ENCODE data around the gene RACGAP1. TPM values are rescaled to one million over a fixed set of nuclear protein-coding genes. Genes with fewer than 3 reads are reported as not detected.

RACGAP1 gene
- total RNA-seq, 1 donor from 2014 or later, result 42.1 TPM

- TF ChIP-seq, protein P1, sequence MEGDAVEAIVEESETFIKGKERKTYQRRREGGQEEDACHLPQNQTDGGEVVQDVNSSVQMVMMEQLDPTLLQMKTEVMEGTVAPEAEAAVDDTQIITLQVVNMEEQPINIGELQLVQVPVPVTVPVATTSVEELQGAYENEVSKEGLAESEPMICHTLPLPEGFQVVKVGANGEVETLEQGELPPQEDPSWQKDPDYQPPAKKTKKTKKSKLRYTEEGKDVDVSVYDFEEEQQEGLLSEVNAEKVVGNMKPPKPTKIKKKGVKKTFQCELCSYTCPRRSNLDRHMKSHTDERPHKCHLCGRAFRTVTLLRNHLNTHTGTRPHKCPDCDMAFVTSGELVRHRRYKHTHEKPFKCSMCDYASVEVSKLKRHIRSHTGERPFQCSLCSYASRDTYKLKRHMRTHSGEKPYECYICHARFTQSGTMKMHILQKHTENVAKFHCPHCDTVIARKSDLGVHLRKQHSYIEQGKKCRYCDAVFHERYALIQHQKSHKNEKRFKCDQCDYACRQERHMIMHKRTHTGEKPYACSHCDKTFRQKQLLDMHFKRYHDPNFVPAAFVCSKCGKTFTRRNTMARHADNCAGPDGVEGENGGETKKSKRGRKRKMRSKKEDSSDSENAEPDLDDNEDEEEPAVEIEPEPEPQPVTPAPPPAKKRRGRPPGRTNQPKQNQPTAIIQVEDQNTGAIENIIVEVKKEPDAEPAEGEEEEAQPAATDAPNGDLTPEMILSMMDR (IDR thresholded peaks at IDR 0.05; ENCODE audit: unreplicated experiment), result no peak
- no peaks in the 10 kb centered on the region for H3K36me3 Mint-ChIP-seq (ENCODE audit: insufficient read depth)
- peaks cover 8% of the 10 kb centered on the region for H3K27me3 Mint-ChIP-seq
- DNase-seq (ENCODE audit: low spot score, unreplicated experiment), result no peak
- H3K4me3 Mint-ChIP-seq (ENCODE audit: low read depth), result no peak overlapping the region
- peak overlapping the region; percentile 51 for H3K27ac Mint-ChIP-seq
- H3K4me1 Mint-ChIP-seq (ENCODE audit: low read depth), result peaks cover 28% of the 10 kb centered on the region
- H3K9me3 Mint-ChIP-seq (ENCODE audit: low read depth), result no peaks in the 10 kb centered on the region
These were observed 44.6 kb downstream of the RACGAP1 start for GRCh38 chr12:49980501-49981349.

DNA sequence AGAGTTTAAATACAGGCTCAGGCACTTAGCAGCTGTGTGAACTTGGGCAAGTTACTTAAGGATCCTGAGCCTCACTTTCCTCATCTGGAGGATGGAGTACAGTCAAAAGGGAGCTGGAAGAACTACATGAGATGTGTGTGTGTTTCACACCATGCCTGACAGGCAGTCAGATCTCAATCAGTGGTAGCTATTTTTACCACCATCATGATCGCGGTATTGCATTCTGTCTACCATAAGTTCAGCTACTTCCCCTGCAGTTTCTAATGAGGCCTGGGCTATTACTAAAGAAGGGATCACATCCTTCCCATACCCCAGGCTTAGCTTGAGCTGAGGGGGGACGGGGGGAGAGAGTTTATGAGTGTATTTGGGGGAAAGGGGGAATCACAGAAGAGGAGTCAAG is 45.5 kb downstream of the RACGAP1 start:
- Mint-ChIP-seq H3K36me3 (ENCODE audit: insufficient read depth) (no peaks in the 10 kb centered on the region), H3K27me3 (peaks cover 11% of the 10 kb centered on the region), H3K9me3 (ENCODE audit: low read depth) (no peaks in the 10 kb centered on the region), H3K27ac (no peak overlapping the region), H3K4me1 (ENCODE audit: low read depth) (peaks cover 28% of the 10 kb centered on the region), H3K4me3 (ENCODE audit: low read depth) (no peak overlapping the region)
- no peak for DNase-seq (ENCODE audit: low spot score, unreplicated experiment)
- TF ChIP-seq, protein P1 (IDR thresholded peaks at IDR 0.05; ENCODE audit: unreplicated experiment), result no peak

DNA sequence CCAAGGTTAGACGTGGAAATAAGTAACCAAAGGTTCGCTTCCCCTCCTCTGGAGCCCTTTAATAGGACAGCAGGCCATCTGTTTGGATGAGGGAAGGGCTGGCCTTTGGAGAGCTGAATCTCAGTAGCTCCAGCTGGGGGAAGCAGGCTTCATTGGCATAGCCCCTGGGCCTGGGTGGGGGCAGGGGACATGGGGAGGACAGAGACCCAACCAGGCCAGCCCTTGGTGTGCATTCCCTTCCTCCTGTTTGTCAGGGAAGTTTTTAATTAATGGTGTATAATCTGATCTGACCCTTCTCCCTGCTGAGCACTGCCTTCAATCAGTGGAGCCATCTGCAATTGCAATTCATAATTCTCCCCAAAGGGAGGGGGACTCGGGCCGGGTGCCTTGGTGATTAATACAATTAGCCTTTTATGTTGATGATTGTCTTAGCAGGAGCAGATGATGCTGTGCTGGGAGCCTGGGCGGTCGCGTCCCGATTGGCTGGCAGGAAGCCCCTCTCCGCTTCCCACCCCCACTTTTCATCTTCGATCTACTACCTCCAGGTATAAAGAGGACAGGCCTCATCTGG is 46.2 kb downstream of the RACGAP1 start:
- DNase-seq (ENCODE audit: low spot score, unreplicated experiment), result no peak
- Mint-ChIP-seq H3K36me3 (ENCODE audit: insufficient read depth) (no peaks in the 10 kb centered on the region), H3K4me1 (ENCODE audit: low read depth) (peaks cover 28% of the 10 kb centered on the region), H3K27ac (no peak overlapping the region), H3K4me3 (ENCODE audit: low read depth) (no peak overlapping the region), H3K9me3 (ENCODE audit: low read depth) (no peaks in the 10 kb centered on the region), H3K27me3 (peaks cover 7% of the 10 kb centered on the region)
- TF ChIP-seq, protein P1 (IDR thresholded peaks at IDR 0.05; ENCODE audit: unreplicated experiment), result no peak

GRCh38 chr12:49978125-49978524 is 47.2 kb downstream of the RACGAP1 start:
- H3K9me3 Mint-ChIP-seq (ENCODE audit: low read depth), result no peaks in the 10 kb centered on the region
- DNase-seq (ENCODE audit: low spot score, unreplicated experiment), result no peak
- H3K27ac Mint-ChIP-seq, result no peak overlapping the region
- H3K27me3 Mint-ChIP-seq, result peaks cover 15% of the 10 kb centered on the region
- peaks cover 28% of the 10 kb centered on the region for H3K4me1 Mint-ChIP-seq (ENCODE audit: low read depth)
- H3K4me3 Mint-ChIP-seq (ENCODE audit: low read depth), result no peak overlapping the region
- TF ChIP-seq, protein P1 (IDR thresholded peaks at IDR 0.05; ENCODE audit: unreplicated experiment), result no peak
- H3K36me3 Mint-ChIP-seq (ENCODE audit: insufficient read depth), result no peaks in the 10 kb centered on the region

DNA sequence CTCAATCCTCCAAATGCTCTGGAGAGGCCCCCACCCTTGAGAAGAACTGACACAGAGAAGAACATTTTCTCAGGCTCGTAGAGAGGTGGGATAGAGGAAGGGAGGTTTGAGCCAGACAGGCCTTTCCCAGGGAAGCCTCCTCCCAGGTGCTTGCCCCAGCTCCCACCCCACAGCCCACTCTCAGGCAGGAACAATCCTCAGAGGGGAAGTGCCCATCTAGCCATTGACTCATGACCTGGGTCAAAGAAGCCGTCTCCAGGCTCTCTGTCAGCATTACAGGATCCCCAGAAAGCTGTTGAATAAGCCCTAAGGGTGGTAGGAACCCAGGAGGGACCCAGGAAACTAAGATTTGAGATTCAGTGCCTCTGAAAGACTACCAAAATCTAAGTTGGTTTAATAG is 48.7 kb downstream of the RACGAP1 start:
- H3K36me3 Mint-ChIP-seq (ENCODE audit: insufficient read depth), result no peaks in the 10 kb centered on the region
- H3K27ac Mint-ChIP-seq, result no peak overlapping the region
- no peaks in the 10 kb centered on the region for H3K9me3 Mint-ChIP-seq (ENCODE audit: low read depth)
- TF ChIP-seq, protein P1 (IDR thresholded peaks at IDR 0.05; ENCODE audit: unreplicated experiment), result no peak
- H3K4me3 Mint-ChIP-seq (ENCODE audit: low read depth), result no peak overlapping the region
- no peak for DNase-seq (ENCODE audit: low spot score, unreplicated experiment)
- peaks cover 22% of the 10 kb centered on the region for H3K27me3 Mint-ChIP-seq
- peaks cover 21% of the 10 kb centered on the region for H3K4me1 Mint-ChIP-seq (ENCODE audit: low read depth)

Data from progenitor cell of endocrine pancreas (in vitro differentiated cells).